ENCODE results near the gene ANXA2.
"Not testable (repeated sequence)": the region's sequence is repeated elsewhere in the genome, so short reads cannot be mapped to it uniquely, and the experiment has no call there.

Gene ANXA2

GRCh38 chr15:60338810-60339209 is 59.0 kb downstream of the ANXA2 start:
- FAIRE-seq = no peak

- FAIRE-seq = no peak
Observed at GRCh38 chr15:60337076-60337475, 60.7 kb downstream of the ANXA2 start.

- not testable (repeated sequence) for FAIRE-seq
Observed at GRCh38 chr15:60335296-60335695, 62.5 kb downstream of the ANXA2 start.

GRCh38 chr15:60328852-60329443 is 68.8 kb downstream of the ANXA2 start:
- peak; percentile 70 for FAIRE-seq

GRCh38 chr15:60326824-60327654 is 70.7 kb downstream of the ANXA2 start:
- peak; percentile 99 for FAIRE-seq

GRCh38 chr15:60326343-60326742 is 71.4 kb downstream of the ANXA2 start:
- no peak for FAIRE-seq

- no peak for FAIRE-seq
Observed at GRCh38 chr15:60325905-60326304, 71.9 kb downstream of the ANXA2 start.

- FAIRE-seq = no peak
Observed at GRCh38 chr15:60324706-60325438, 72.9 kb downstream of the ANXA2 start.

- FAIRE-seq = no peak
Observed at GRCh38 chr15:60323322-60323721, 74.5 kb downstream of the ANXA2 start.

GRCh38 chr15:60320365-60320764 is 77.4 kb downstream of the ANXA2 start:
- FAIRE-seq = no peak

- no peak for FAIRE-seq
Observed at GRCh38 chr15:60318216-60318867, 79.4 kb downstream of the ANXA2 start.

- no peak for FAIRE-seq
Observed at GRCh38 chr15:60316961-60317360, 80.8 kb downstream of the ANXA2 start.

GRCh38 chr15:60315878-60316277 is 81.9 kb downstream of the ANXA2 start:
- no peak for FAIRE-seq

GRCh38 chr15:60313906-60314305 is 83.9 kb downstream of the ANXA2 start:
- FAIRE-seq = no peak

- FAIRE-seq = no peak
Observed at GRCh38 chr15:60307034-60307433, 90.8 kb downstream of the ANXA2 start.

GRCh38 chr15:60301024-60301423 is 96.8 kb downstream of the ANXA2 start:
- FAIRE-seq = no peak

- no peak for FAIRE-seq
Observed at GRCh38 chr15:60299452-60300047, 98.2 kb downstream of the ANXA2 start.
